ENCODE results near the gene TAF11.

GRCh38 chr6:34888514-34888856, 643 bp upstream of the TAF11 start:
- no peak for TF ChIP-seq POLR2A (IDR thresholded peaks at IDR 0.05)
- no peak for TF ChIP-seq CTCF (IDR thresholded peaks at IDR 0.05)
